Ureter (tissue), 1 donor: ENCODE results near the gene HSD17B4. TPM values are rescaled to one million over a fixed set of nuclear protein-coding genes. Genes with fewer than 3 reads are reported as not detected.
"Not testable (repeated sequence)": the region's sequence is repeated elsewhere in the genome, so short reads cannot be mapped to it uniquely, and the experiment has no call there.

Experiments used
- DNase-seq: peaks from one replicate; pipeline ENCODE4 v3.0.0-alpha.2; 2020; ENCODE audit warnings: low spot score
- total RNA-seq: library from RNA; stranded (reverse); gene quantifications from one replicate; pipeline ENCODE4 v1.2.4, GENCODE V29; 2023
- donor health status: DM: yes; HTN: yes; CAD: no.

HSD17B4 gene
- total RNA-seq, 1 donor from 2014 or later, result 438 TPM

GRCh38 chr5:119480629-119481028 lies 28.3 kb downstream of the HSD17B4 start:
- DNase-seq, result not testable (repeated sequence)

DNA sequence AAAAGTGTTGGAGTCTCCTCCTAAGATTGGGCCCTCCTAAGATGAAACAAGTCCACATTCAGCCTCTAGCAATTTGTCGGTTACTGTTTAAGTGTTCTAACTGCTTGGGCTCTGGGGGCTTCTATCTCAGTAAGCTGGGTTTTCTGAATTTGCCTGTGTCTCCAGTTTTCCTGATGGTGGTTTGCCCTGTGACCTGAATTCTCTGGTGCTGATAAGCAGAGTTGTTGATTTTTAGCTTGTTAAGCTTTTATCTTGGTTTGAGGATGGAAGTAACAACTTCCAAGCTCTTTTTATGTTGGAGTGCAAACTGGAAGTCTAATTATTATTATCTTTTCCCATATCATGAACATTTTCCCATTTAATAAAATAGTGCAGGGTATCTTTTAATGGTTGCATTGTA lies 30.9 kb downstream of the HSD17B4 start:
- DNase-seq, result no peak

DNA sequence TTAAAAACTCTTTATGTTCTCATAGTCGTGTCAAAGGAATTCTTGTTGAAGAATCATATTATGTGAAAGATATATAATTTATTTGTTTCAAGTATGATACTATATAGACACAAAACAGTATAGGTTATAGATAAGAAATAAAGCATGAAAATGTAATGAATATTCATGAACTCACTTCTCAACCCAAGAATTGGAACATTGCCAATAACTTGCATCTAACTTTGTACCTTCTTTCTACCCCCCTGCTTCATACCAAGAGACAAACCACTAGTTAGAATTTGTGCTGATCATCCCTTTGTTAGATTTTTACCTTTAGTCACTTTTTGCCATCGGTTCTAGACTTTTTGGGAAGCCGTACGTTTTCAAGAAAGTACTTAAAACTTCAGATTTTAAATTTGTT lies 32.6 kb downstream of the HSD17B4 start:
- no peak for DNase-seq

DNA sequence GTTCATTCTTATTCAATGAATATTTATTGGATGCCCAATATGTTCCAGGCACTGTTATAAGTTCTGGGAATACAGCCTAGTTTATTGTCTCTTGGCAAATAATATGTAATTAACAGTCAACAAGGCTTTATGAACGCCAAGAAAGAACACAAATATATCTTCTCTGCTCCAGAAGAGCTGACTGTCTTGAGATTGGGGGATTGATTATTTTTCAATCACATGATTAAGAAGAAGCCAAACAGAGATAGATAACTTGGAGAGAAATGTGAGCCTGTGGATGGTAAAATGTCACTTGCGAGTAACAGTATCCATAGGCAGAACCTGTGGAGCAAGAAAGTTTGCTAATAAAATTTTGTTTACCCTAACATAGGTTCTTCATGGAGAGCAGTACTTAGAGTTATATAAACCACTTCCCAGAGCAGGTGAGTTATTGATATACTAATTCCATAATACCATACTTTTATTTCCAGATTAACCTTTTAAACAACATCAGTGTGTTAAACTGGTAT lies 49.4 kb downstream of the HSD17B4 start:
- no peak for DNase-seq

GRCh38 chr5:119503939-119504338 lies 51.6 kb downstream of the HSD17B4 start:
- not testable (repeated sequence) for DNase-seq

GRCh38 chr5:119512277-119512676 lies 60.0 kb downstream of the HSD17B4 start:
- no peak for DNase-seq

GRCh38 chr5:119515192-119515591 lies 62.9 kb downstream of the HSD17B4 start:
- no peak for DNase-seq

DNA sequence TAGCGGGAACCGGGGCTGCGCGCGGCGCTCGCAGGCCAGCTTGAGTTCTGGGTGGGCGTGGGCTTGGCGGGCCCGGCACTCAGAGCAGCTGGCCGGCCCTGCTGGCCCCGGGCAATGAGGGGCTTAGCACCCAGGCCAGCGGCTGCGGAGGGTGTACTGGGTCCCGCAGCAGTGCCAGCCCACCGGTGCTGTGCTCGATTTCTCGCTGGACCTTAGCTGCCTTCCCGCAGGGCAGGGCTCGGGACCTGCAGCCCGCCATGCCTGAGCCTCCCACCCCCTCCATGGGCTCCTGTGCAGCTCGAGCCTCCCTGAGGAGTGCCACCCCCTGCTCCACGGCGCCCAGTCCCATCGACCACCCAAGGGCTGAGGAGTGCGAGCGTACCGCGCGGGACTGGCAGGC lies 64.8 kb downstream of the HSD17B4 start:
- not testable (repeated sequence) for DNase-seq

DNA sequence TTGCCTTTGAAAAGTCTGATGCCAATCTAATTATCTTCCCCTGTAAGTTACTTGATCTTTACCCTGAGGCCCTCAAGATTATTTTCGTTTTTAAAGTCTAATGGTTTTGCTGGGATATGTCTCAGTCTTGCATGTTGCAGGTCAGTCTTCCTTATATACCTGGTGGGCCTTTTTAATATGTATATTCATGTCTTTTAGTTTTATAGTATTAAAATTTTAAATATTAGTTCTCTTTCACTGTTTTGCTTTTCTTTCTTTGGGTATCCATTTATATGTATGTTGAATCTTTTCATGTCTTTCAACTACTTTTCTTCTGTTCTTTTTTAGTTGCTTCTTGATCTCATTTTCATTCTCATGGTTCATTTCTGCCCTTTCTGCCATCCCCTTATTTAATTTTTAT lies 68.9 kb downstream of the HSD17B4 start:
- DNase-seq, result no peak

DNA sequence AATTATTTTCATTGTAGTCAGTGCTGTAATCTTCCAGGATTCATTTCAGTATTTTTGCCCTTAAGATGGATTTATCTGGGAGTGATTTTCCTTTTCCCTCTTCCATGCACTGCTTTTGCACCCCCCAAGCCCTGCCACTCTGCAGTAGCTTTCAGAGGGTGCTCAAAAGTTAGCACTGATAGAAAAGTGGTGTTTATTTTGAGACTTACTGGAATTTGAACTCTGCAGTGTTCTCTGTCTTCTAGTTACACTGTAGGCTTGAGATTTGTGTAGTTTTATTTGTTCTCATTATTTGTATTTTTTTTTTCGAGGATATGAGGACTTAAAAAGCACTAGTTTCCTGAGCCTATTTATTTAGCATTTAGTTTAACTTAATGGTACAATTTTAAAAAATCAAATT lies 70.5 kb downstream of the HSD17B4 start:
- no peak for DNase-seq

- DNase-seq, result no peak
Observed at GRCh38 chr5:119524485-119524884, 72.2 kb downstream of the HSD17B4 start.

GRCh38 chr5:119527351-119527750 lies 75.1 kb downstream of the HSD17B4 start:
- DNase-seq, result no peak

- DNase-seq, result no peak
Observed at GRCh38 chr5:119529811-119530210, 77.5 kb downstream of the HSD17B4 start.

GRCh38 chr5:119532637-119533036 lies 80.3 kb downstream of the HSD17B4 start:
- DNase-seq, result no peak

- no peak for DNase-seq
Observed at GRCh38 chr5:119537704-119538103, 85.4 kb downstream of the HSD17B4 start.

DNA sequence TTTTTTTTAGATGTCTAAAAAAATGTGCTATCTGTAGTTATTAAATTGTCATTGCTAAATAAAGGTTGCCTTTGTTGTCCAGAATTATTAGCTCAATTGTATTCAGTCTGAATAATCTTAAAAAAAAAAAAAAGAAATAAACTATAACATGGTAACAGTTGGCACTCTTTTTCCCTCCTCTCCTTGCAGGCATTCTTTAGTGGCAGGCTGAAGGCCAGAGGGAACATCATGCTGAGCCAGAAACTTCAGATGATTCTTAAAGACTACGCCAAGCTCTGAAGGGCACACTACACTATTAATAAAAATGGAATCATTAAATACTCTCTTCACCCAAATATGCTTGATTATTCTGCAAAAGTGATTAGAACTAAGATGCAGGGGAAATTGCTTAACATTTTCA lies 89.4 kb downstream of the HSD17B4 start:
- no peak for DNase-seq

DNA sequence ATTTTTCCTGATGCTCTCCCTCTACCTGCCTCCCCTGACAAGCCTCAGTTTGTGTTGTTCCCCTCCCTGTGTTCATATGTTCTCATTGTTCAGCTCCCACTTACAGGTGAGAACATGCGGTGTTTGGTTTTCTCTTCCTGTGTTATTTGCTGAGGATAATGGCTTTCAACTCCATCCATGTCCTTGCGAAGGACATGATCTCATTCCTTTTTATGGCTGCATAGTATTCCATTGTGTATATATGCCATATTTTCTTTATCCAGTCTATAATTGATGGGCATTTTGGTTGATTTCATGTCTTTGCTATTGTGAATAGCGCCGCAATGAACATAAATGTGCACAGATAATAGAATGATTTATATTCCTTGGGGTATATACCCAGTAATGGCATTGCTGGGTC lies 99.5 kb downstream of the HSD17B4 start:
- DNase-seq, result no peak

GRCh38 chr5:119554597-119554996 lies 102.3 kb downstream of the HSD17B4 start:
- DNase-seq, result no peak

DNA sequence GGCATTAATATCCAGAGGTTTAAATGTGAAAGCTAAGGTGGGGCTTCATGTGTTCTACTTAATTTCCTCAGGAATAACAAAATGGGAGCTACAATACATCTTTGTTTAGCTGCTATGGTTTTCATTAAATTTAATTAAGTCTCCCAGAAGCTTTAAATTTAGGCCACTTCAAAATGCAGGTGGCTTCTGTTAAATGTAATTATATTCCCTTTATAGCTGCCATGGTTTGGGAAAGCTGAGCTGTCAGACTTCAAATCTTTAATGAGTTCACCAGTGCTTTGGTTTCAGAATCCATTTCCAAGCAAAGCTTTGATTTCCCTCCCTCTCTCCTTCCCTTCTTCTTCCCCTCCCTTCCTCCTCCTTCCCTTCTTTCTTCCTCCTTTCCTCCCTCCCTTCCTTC lies 118.6 kb downstream of the HSD17B4 start:
- DNase-seq, result no peak

DNA sequence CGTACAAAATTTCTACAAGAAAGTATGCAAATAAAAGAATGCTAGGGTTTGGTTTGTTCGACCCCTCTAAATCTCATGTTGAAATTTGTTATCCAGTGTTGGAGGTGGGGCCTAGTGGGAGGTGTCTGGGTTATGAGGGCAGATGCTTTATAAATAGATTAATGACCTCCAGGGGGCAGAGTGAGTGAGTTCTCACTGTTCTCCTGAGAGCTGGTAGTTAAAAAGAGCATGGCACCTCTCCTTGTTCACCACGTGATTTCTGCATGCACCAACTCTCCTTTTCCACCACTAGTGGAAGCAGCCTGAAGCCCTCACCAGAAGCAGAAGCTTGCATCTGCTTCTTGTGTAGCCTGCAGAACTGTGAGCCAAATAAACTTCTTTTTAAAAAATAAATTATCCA lies 126.6 kb downstream of the HSD17B4 start:
- no peak for DNase-seq

DNA sequence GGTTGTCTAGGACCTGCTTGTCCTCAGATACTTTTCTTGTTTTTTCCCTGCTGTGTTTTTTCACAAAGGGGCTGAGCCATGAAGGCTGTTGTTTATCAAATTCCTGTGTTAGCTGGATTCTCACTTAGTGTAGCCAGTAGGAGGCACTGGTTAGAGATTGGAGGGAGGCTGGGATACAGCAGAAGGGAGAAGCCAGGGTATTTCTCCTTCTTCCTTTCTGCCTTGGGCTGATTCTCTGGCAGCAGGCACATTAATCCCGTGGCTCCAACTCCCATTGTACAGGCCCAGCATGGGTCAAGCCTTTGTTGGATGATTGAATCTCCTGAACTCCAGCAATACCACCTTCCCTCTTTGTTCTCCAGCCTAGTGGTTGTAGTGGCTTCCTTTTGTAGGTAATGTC lies 130.7 kb downstream of the HSD17B4 start:
- no peak for DNase-seq

DNA sequence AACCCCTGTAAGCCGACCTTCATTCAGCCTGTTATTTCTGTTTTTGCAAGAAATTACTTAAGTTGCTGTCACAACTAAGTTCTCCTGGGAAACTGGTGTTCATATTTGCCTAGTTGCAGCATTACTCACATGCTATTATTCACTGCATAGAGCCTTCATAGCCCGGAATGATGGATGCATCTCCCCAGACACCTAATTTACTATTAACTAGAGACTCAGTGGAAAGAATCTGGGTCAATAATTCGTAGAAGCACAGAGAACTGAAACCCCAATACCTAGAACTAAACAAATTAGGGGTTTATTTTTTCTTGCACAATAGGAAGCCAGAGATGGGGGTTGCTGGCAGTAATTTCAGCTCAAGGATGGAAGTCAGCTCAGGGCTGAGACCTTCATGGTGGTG lies 131.4 kb downstream of the HSD17B4 start:
- no peak for DNase-seq
